Muscle layer of duodenum (tissue), 2 donors: ENCODE measurements around the gene ZMIZ1.

Experiments used
- H3K27ac ChIP-seq: one replicate; pipeline ENCODE4 v1.7.0; 2013; ENCODE audit warnings: mild to moderate bottlenecking, low read length
- H3K27me3 ChIP-seq: one replicate; pipeline ENCODE4 v1.7.0; 2013; ENCODE audit warnings: low read depth, mild to moderate bottlenecking, control low read depth, low read length
- H3K36me3 ChIP-seq, 2 donors: one replicate each; pipeline ENCODE4 v1.7.0; 2013; ENCODE audit warnings: low read length in 2 of 2, control low read depth in 1 of 2, mild to moderate bottlenecking in 1 of 2; ENCODE audit not compliant: insufficient read depth in 2 of 2, control insufficient read depth in 1 of 2
- H3K4me1 ChIP-seq, 2 donors: one replicate each; pipeline ENCODE4 v1.7.0; 2013; ENCODE audit warnings: low read length in 2 of 2, mild to moderate bottlenecking in 2 of 2, control low read depth in 1 of 2, moderate library complexity in 1 of 2; ENCODE audit not compliant: insufficient read depth in 2 of 2, control insufficient read depth in 1 of 2
- H3K4me3 ChIP-seq, 2 donors: one replicate each; pipeline ENCODE4 v1.7.0; 2013; ENCODE audit warnings: low read length in 2 of 2, low read depth in 1 of 2, mild to moderate bottlenecking in 1 of 2
- H3K9me3 ChIP-seq, 2 donors: one replicate each; pipeline ENCODE4 v1.7.0; 2013; ENCODE audit warnings: low read length in 2 of 2, control low read depth in 1 of 2, mild to moderate bottlenecking in 1 of 2; ENCODE audit not compliant: control insufficient read depth in 1 of 2
- donor health status: healthy.

Gene ZMIZ1

GRCh38 chr10:79196470-79197461 lies 128.0 kb downstream of the ZMIZ1 start:
- peaks cover 0 to 29% of the 10 kb centered on the region in 2 donors for H3K4me1 ChIP-seq
- no peaks in the 10 kb centered on the region for H3K9me3 ChIP-seq
- H3K36me3 ChIP-seq = peaks cover 6 to 18% of the 10 kb centered on the region in 2 donors
- H3K27me3 ChIP-seq = no peaks in the 10 kb centered on the region
- H3K27ac ChIP-seq = no peak overlapping the region
- H3K4me3 ChIP-seq = no peak overlapping the region

- peaks cover 9 to 18% of the 10 kb centered on the region in 2 donors for H3K36me3 ChIP-seq
- no peak overlapping the region for H3K27ac ChIP-seq
- no peak overlapping the region for H3K4me3 ChIP-seq
- H3K27me3 ChIP-seq = no peaks in the 10 kb centered on the region
- H3K9me3 ChIP-seq = no peaks in the 10 kb centered on the region
- H3K4me1 ChIP-seq = peaks cover 0 to 24% of the 10 kb centered on the region in 2 donors
Observed at GRCh38 chr10:79197558-79197957, 128.8 kb downstream of the ZMIZ1 start.

- H3K27ac ChIP-seq = no peak overlapping the region
- H3K9me3 ChIP-seq = no peaks in the 10 kb centered on the region
- H3K4me3 ChIP-seq = no peak overlapping the region
- peaks cover 17 to 37% of the 10 kb centered on the region in 2 donors for H3K36me3 ChIP-seq
- H3K4me1 ChIP-seq = peaks cover 0 to 23% of the 10 kb centered on the region in 2 donors
- H3K27me3 ChIP-seq = no peaks in the 10 kb centered on the region
Observed at GRCh38 chr10:79200346-79200745, 131.6 kb downstream of the ZMIZ1 start.

GRCh38 chr10:79201706-79202105 lies 132.9 kb downstream of the ZMIZ1 start:
- Histone ChIP-seq H3K27me3 (no peaks in the 10 kb centered on the region), H3K9me3 (no peaks in the 10 kb centered on the region), H3K4me1 (peaks cover 0 to 20% of the 10 kb centered on the region in 2 donors), H3K36me3 (peaks cover 17 to 39% of the 10 kb centered on the region in 2 donors), H3K4me3 (no peak overlapping the region), H3K27ac (no peak overlapping the region)

- Histone ChIP-seq H3K4me1 (peaks cover 0 to 20% of the 10 kb centered on the region in 2 donors), H3K9me3 (no peaks in the 10 kb centered on the region), H3K4me3 (no peak overlapping the region), H3K27me3 (no peaks in the 10 kb centered on the region), H3K27ac (no peak overlapping the region), H3K36me3 (peaks cover 17 to 32% of the 10 kb centered on the region in 2 donors)
Observed at GRCh38 chr10:79202188-79203013, 133.6 kb downstream of the ZMIZ1 start.

GRCh38 chr10:79203014-79203644 lies 134.4 kb downstream of the ZMIZ1 start:
- H3K27me3 ChIP-seq = no peaks in the 10 kb centered on the region
- H3K36me3 ChIP-seq = peaks cover 18 to 31% of the 10 kb centered on the region in 2 donors
- H3K4me3 ChIP-seq = no peak overlapping the region

GRCh38 chr10:79203833-79204232 lies 135.1 kb downstream of the ZMIZ1 start:
- H3K4me1 ChIP-seq = peaks cover 0 to 20% of the 10 kb centered on the region in 2 donors
- H3K9me3 ChIP-seq = no peaks in the 10 kb centered on the region
- H3K4me3 ChIP-seq = no peak overlapping the region
- peaks cover 25 to 37% of the 10 kb centered on the region in 2 donors for H3K36me3 ChIP-seq
- H3K27ac ChIP-seq = no peak overlapping the region
- no peaks in the 10 kb centered on the region for H3K27me3 ChIP-seq

More at GRCh38 chr10:79203014-79203644, 134.4 kb downstream of the ZMIZ1 start:
- H3K9me3 ChIP-seq = no peaks in the 10 kb centered on the region
- H3K4me1 ChIP-seq = peaks cover 0 to 20% of the 10 kb centered on the region in 2 donors
- no peak overlapping the region for H3K27ac ChIP-seq

GRCh38 chr10:79206300-79207095 lies 137.7 kb downstream of the ZMIZ1 start:
- H3K27me3 ChIP-seq = no peaks in the 10 kb centered on the region
- H3K9me3 ChIP-seq = no peaks in the 10 kb centered on the region
- peaks cover 39 to 47% of the 10 kb centered on the region in 2 donors for H3K36me3 ChIP-seq
- H3K4me1 ChIP-seq = peaks cover 0 to 20% of the 10 kb centered on the region in 2 donors
- no peak overlapping the region for H3K4me3 ChIP-seq
- no peak overlapping the region for H3K27ac ChIP-seq

- H3K27ac ChIP-seq = no peak overlapping the region
- peaks cover 36 to 44% of the 10 kb centered on the region in 2 donors for H3K36me3 ChIP-seq
- no peak overlapping the region for H3K4me3 ChIP-seq
- no peaks in the 10 kb centered on the region for H3K27me3 ChIP-seq
- peaks cover 0 to 20% of the 10 kb centered on the region in 2 donors for H3K4me1 ChIP-seq
- no peaks in the 10 kb centered on the region for H3K9me3 ChIP-seq
Observed at GRCh38 chr10:79207096-79207357, 138.3 kb downstream of the ZMIZ1 start.

GRCh38 chr10:79207726-79208125 lies 139.0 kb downstream of the ZMIZ1 start:
- H3K4me1 ChIP-seq = peaks cover 0 to 16% of the 10 kb centered on the region in 2 donors
- no peaks in the 10 kb centered on the region for H3K27me3 ChIP-seq
- H3K4me3 ChIP-seq = no peak overlapping the region
- peaks cover 32 to 43% of the 10 kb centered on the region in 2 donors for H3K36me3 ChIP-seq
- no peaks in the 10 kb centered on the region for H3K9me3 ChIP-seq
- no peak overlapping the region for H3K27ac ChIP-seq
